ENCODE measurements around the gene SLC25A18.

- no peak for TF ChIP-seq CTCF (IDR thresholded peaks at IDR 0.05)
- TF ChIP-seq POLR2AphosphoS5 (IDR thresholded peaks at IDR 0.05): peak in 1 of 3 donors; percentile 8
- no peak for TF ChIP-seq POLR2A (IDR thresholded peaks at IDR 0.05)
These were observed 6.7 kb downstream of the SLC25A18 start for GRCh38 chr22:17569971-17570511.
